ACC112 (cell line): ENCODE measurements around the gene H6PD.
A peak's percentile ranks its signal among the peaks of the same experiment; 100 is the strongest.

Experiments used
- H2AFZ ChIP-seq: fragments of 200-600 bp; sonication (generic); one replicate; pipeline ENCODE4 v1.6.0; 2017; ENCODE audit warnings: antibody characterized with exemption, low read length; ENCODE audit not compliant: unreplicated experiment
- H3K27ac ChIP-seq: fragments of 200-600 bp; sonication (generic); 2 replicates; pipeline ENCODE4 v1.5.1; 2014; ENCODE audit warnings: low read depth, mild to moderate bottlenecking, antibody characterized with exemption, low read length, moderate library complexity
- H3K27me3 ChIP-seq: fragments of 200-600 bp; sonication (generic); 2 replicates; pipeline ENCODE4 v1.6.1; 2014; ENCODE audit warnings: mild to moderate bottlenecking, antibody characterized with exemption, low read length, moderate library complexity, mixed read lengths; ENCODE audit not compliant: insufficient read depth
- H3K36me3 ChIP-seq: fragments of 200-600 bp; sonication (generic); 2 replicates; pipeline ENCODE4 v1.6.1; 2016; ENCODE audit warnings: mild to moderate bottlenecking, antibody characterized with exemption, low read length, moderate library complexity, mixed read lengths; ENCODE audit not compliant: insufficient read depth
- H3K4me1 ChIP-seq: fragments of 200-600 bp; sonication (generic); one replicate; pipeline ENCODE4 v1.6.1; 2016; ENCODE audit warnings: low read length, mixed read lengths; ENCODE audit not compliant: insufficient read depth, unreplicated experiment, control insufficient read depth
- H3K4me3 ChIP-seq: fragments of 200-600 bp; sonication (generic); 2 replicates; pipeline ENCODE4 v1.5.1; 2014; ENCODE audit warnings: mild to moderate bottlenecking, low read depth, low read length
- H3K79me2 ChIP-seq: fragments of 200-600 bp; sonication (generic); one replicate; pipeline ENCODE4 v1.6.0; 2016; ENCODE audit warnings: low read length; ENCODE audit not compliant: control insufficient read depth, unreplicated experiment, insufficient read depth

The H6PD gene

GRCh38 chr1:9230869-9231533 is 3.6 kb upstream of the H6PD start:
- Histone ChIP-seq H3K27me3 (no peaks in the 10 kb centered on the region), H3K36me3 (no peaks in the 10 kb centered on the region), H3K4me3 (no peak overlapping the region), H3K79me2 (peaks cover 9% of the 10 kb centered on the region), H3K4me1 (peaks cover 30% of the 10 kb centered on the region), H3K27ac (peak overlapping the region; percentile 79; the same call in 1 of the 2 replicates), H2AFZ (no peak overlapping the region)

- peaks cover 38% of the 10 kb centered on the region for H3K4me1 ChIP-seq
- no peaks in the 10 kb centered on the region for H3K27me3 ChIP-seq
- H2AFZ ChIP-seq = peak overlapping the region; percentile 27
- H3K79me2 ChIP-seq = peaks cover 17% of the 10 kb centered on the region
- H3K4me3 ChIP-seq = no peak overlapping the region
- H3K36me3 ChIP-seq = no peaks in the 10 kb centered on the region
- peak overlapping the region; percentile 79 for H3K27ac ChIP-seq
These were observed 2.8 kb upstream of the H6PD start for GRCh38 chr1:9231648-9232332.

GRCh38 chr1:9233241-9233941 is 1.2 kb upstream of the H6PD start:
- Histone ChIP-seq H2AFZ (no peak overlapping the region), H3K27ac (peak overlapping the region; percentile 94), H3K4me1 (peaks cover 44% of the 10 kb centered on the region), H3K27me3 (no peaks in the 10 kb centered on the region), H3K79me2 (peaks cover 26% of the 10 kb centered on the region), H3K4me3 (no peak overlapping the region), H3K36me3 (no peaks in the 10 kb centered on the region)

GRCh38 chr1:9233942-9234222 is 692 bp upstream of the H6PD start:
- peaks cover 29% of the 10 kb centered on the region for H3K79me2 ChIP-seq
- peak overlapping the region; percentile 76 for H3K4me3 ChIP-seq
- peak overlapping the region; percentile 64 for H2AFZ ChIP-seq
- H3K27ac ChIP-seq = peak overlapping the region; percentile 94
- H3K4me1 ChIP-seq = peaks cover 49% of the 10 kb centered on the region
- H3K36me3 ChIP-seq = no peaks in the 10 kb centered on the region
- H3K27me3 ChIP-seq = no peaks in the 10 kb centered on the region

GRCh38 chr1:9235096-9235459 is 504 bp downstream of the H6PD start:
- H3K27ac ChIP-seq = peak overlapping the region; percentile 94
- no peaks in the 10 kb centered on the region for H3K27me3 ChIP-seq
- H3K79me2 ChIP-seq = peaks cover 29% of the 10 kb centered on the region
- H2AFZ ChIP-seq = no peak overlapping the region
- no peaks in the 10 kb centered on the region for H3K36me3 ChIP-seq
- H3K4me3 ChIP-seq = peak overlapping the region; percentile 81
- H3K4me1 ChIP-seq = peaks cover 59% of the 10 kb centered on the region

- Histone ChIP-seq H2AFZ (no peak overlapping the region), H3K4me3 (peak overlapping the region; percentile 81), H3K4me1 (peaks cover 64% of the 10 kb centered on the region), H3K79me2 (peaks cover 29% of the 10 kb centered on the region), H3K27ac (peak overlapping the region; percentile 94), H3K36me3 (no peaks in the 10 kb centered on the region), H3K27me3 (no peaks in the 10 kb centered on the region)
These were observed 986 bp downstream of the H6PD start for GRCh38 chr1:9235560-9235959.

GRCh38 chr1:9238134-9238533 is 3.6 kb downstream of the H6PD start:
- Histone ChIP-seq H3K4me1 (peaks cover 72% of the 10 kb centered on the region), H3K27ac (peak overlapping the region; percentile 87), H3K36me3 (no peaks in the 10 kb centered on the region), H3K79me2 (peaks cover 45% of the 10 kb centered on the region), H3K27me3 (no peaks in the 10 kb centered on the region), H2AFZ (no peak overlapping the region), H3K4me3 (no peak overlapping the region)

GRCh38 chr1:9238550-9238949 is 4.0 kb downstream of the H6PD start:
- Histone ChIP-seq H3K4me1 (peaks cover 68% of the 10 kb centered on the region), H3K79me2 (peaks cover 49% of the 10 kb centered on the region), H3K27ac (peak overlapping the region; percentile 87), H3K4me3 (no peak overlapping the region), H3K36me3 (no peaks in the 10 kb centered on the region), H2AFZ (no peak overlapping the region), H3K27me3 (no peaks in the 10 kb centered on the region)

- peaks cover 49% of the 10 kb centered on the region for H3K79me2 ChIP-seq
- peak overlapping the region; percentile 49 for H3K4me3 ChIP-seq
- no peak overlapping the region for H2AFZ ChIP-seq
- H3K27ac ChIP-seq = peak overlapping the region; percentile 87
- no peaks in the 10 kb centered on the region for H3K27me3 ChIP-seq
- no peaks in the 10 kb centered on the region for H3K36me3 ChIP-seq
- peaks cover 61% of the 10 kb centered on the region for H3K4me1 ChIP-seq
These were observed 5.2 kb downstream of the H6PD start for GRCh38 chr1:9239622-9240401.

GRCh38 chr1:9240914-9241820 is 6.6 kb downstream of the H6PD start:
- H3K79me2 ChIP-seq = peaks cover 38% of the 10 kb centered on the region
- H3K27me3 ChIP-seq = no peaks in the 10 kb centered on the region
- H2AFZ ChIP-seq = no peak overlapping the region
- H3K36me3 ChIP-seq = no peaks in the 10 kb centered on the region
- peaks cover 55% of the 10 kb centered on the region for H3K4me1 ChIP-seq
- peak overlapping the region; percentile 49 for H3K4me3 ChIP-seq
- peak overlapping the region; percentile 87 for H3K27ac ChIP-seq
